Measurements from ENCODE around the gene DISC1.
"Not testable (repeated sequence)": the region's sequence is repeated elsewhere in the genome, so short reads cannot be mapped to it uniquely, and the experiment has no call there.

DNA sequence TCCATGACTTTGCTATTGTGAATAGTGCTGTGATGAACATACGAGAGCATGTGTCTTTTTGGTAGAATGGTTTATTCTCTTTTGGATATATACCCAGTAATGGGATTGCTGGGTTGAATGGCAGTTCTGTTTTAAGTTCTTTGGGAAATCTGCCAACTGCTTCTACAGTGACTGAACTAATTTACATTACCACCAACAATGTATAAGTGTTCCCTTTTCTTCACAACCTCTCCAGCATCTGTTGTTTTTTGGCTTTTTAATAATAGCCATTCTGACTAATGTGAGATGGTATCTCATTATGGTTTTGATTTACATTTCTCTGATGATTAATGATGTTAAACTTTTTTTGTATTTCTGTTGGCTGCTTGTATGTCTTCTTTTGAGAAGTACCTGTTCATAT is 335.2 kb downstream of the DISC1 start:
- TF ChIP-seq POLR2A (IDR thresholded peaks at IDR 0.05; ENCODE audit: low read depth, low read length); EZH2 (IDR thresholded peaks at IDR 0.05; ENCODE audit: borderline replicate concordance, low read depth, low read length, severe bottlenecking); POLR2AphosphoS5 (IDR thresholded peaks at IDR 0.05; ENCODE audit: insufficient read depth, low read depth, low read length); JUN (IDR thresholded peaks at IDR 0.05; ENCODE audit: borderline replicate concordance, insufficient read depth, insufficient read length, low read depth); MYC (IDR thresholded peaks at IDR 0.05; ENCODE audit: low read depth, low read length); GATA2 (IDR thresholded peaks at IDR 0.05; ENCODE audit: insufficient read depth, insufficient read length, low read depth, low read length): not testable (repeated sequence)
- TF ChIP-seq, protein P1, sequence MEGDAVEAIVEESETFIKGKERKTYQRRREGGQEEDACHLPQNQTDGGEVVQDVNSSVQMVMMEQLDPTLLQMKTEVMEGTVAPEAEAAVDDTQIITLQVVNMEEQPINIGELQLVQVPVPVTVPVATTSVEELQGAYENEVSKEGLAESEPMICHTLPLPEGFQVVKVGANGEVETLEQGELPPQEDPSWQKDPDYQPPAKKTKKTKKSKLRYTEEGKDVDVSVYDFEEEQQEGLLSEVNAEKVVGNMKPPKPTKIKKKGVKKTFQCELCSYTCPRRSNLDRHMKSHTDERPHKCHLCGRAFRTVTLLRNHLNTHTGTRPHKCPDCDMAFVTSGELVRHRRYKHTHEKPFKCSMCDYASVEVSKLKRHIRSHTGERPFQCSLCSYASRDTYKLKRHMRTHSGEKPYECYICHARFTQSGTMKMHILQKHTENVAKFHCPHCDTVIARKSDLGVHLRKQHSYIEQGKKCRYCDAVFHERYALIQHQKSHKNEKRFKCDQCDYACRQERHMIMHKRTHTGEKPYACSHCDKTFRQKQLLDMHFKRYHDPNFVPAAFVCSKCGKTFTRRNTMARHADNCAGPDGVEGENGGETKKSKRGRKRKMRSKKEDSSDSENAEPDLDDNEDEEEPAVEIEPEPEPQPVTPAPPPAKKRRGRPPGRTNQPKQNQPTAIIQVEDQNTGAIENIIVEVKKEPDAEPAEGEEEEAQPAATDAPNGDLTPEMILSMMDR (IDR thresholded peaks at IDR 0.05; ENCODE audit: extremely low read depth in 1 of 2, insufficient read depth in 1 of 2, low read depth in 1 of 2, low read length in 2 of 2) = not testable (repeated sequence)
- TF ChIP-seq, protein P2, sequence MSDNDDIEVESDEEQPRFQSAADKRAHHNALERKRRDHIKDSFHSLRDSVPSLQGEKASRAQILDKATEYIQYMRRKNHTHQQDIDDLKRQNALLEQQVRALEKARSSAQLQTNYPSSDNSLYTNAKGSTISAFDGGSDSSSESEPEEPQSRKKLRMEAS (IDR thresholded peaks at IDR 0.05; ENCODE audit: insufficient read depth, insufficient read length) = not testable (repeated sequence)
